H1 (cell line): Measurements from ENCODE around the gene ANKRD6. TPM values are rescaled to one million over a fixed set of nuclear protein-coding genes. Genes with fewer than 3 reads are reported as not detected.

Experiments
- CTCF ChIA-PET: fragments of 300-600 bp; sonication (Branson Sonifier 250); formaldehyde crosslinking; loops from one replicate; lab custom pipeline; 2021; ENCODE audit not compliant: partially characterized antibody; lab: Charles Lee
- POLR2A ChIA-PET: fragments of 300-600 bp; sonication (Branson Sonifier 250); formaldehyde crosslinking; loops from one replicate; lab custom pipeline; 2021; ENCODE audit warnings: inconsistent platforms; ENCODE audit not compliant: partially characterized antibody; lab: Charles Lee
- DNase-seq, 2 experiments: peaks; one replicate each; pipeline versions ENCODE4 v3.0.0 to v3.0.0-alpha.2; 2010 to 2022; ENCODE audit warnings: low spot score in 2 of 2, low read depth in 1 of 2, mixed read lengths in 1 of 2
- FAIRE-seq: peaks from 2 replicates; lab custom pipeline; 2011; peaks lifted over from hg19 to GRCh38; lab: Jason Lieb, UNC
- H2AFZ ChIP-seq: 2 replicates; pipeline ENCODE4 v1.8.1; 2012; ENCODE audit warnings: low read length, inconsistent platforms
- H2AK5ac ChIP-seq: 2 replicates; pipeline ENCODE4 v1.6.1; 2013; ENCODE audit warnings: low read depth, low read length
- H2BK120ac ChIP-seq: replicated peaks from 2 replicates; pipeline ENCODE3; 2013; ENCODE audit warnings: low read depth, low read length, inconsistent platforms
- H2BK12ac ChIP-seq: 2 replicates; pipeline ENCODE4 v1.6.1; 2013; ENCODE audit warnings: low read depth, low read length
- H2BK15ac ChIP-seq: 2 replicates; pipeline ENCODE4 v1.6.1; 2013; ENCODE audit warnings: low read length
- H2BK20ac ChIP-seq: 2 replicates; pipeline ENCODE4 v1.6.1; 2013; ENCODE audit warnings: low read length
- H2BK5ac ChIP-seq: 2 replicates; pipeline ENCODE4 v1.6.1; 2013; ENCODE audit warnings: low read depth, low read length
- H3K14ac ChIP-seq: 2 replicates; pipeline ENCODE4 v1.6.1; 2013; ENCODE audit warnings: inconsistent platforms; ENCODE audit not compliant: insufficient read length
- H3K18ac ChIP-seq: 2 replicates; pipeline ENCODE4 v1.6.1; 2013; ENCODE audit warnings: low read length; ENCODE audit errors: extremely low read depth
- H3K23ac ChIP-seq: 2 replicates; pipeline ENCODE4 v1.6.1; 2013; ENCODE audit warnings: inconsistent platforms; ENCODE audit not compliant: insufficient read length
- H3K23me2 ChIP-seq: 2 replicates; pipeline ENCODE4 v1.6.1; 2013; ENCODE audit warnings: low read depth, low read length
- H3K27ac ChIP-seq: 2 replicates; pipeline ENCODE4 v1.6.1; 2011; ENCODE audit warnings: low read depth, low read length, inconsistent platforms
- H3K27me3 ChIP-seq, 4 experiments: replicated peaks in 1 of 4; 1 replicate in 1 of 4; 2 replicates in 3 of 4; pipeline versions ENCODE4 v1.6.1 to v1.8.1; 2011 to 2013; ENCODE audit warnings: low read length in 3 of 4, mild to moderate bottlenecking in 3 of 4, inconsistent platforms in 2 of 4, mixed read lengths in 2 of 4, moderate library complexity in 1 of 4; ENCODE audit not compliant: control insufficient read depth in 3 of 4, insufficient read depth in 3 of 4; ENCODE audit errors: extremely low read depth in 1 of 4
- H3K36me3 ChIP-seq, 4 experiments: 2 replicates each; pipeline versions ENCODE4 v1.6.1 to v1.8.1; 2011 to 2013; ENCODE audit warnings: mild to moderate bottlenecking in 4 of 4, low read length in 3 of 4, moderate library complexity in 2 of 4, control low read depth in 1 of 4, inconsistent platforms in 1 of 4; ENCODE audit not compliant: insufficient read depth in 4 of 4, control insufficient read depth in 2 of 4
- H3K4ac ChIP-seq: replicated peaks from 2 replicates; pipeline ENCODE3; 2013; ENCODE audit warnings: low read length, low read depth, mixed read lengths, inconsistent platforms; ENCODE audit not compliant: insufficient read length
- H3K4me1 ChIP-seq, 4 experiments: replicated peaks in 1 of 4; 1 replicate in 1 of 4; 2 replicates in 3 of 4; pipeline versions ENCODE4 v1.6.1 to v1.8.1; 2011 to 2013; ENCODE audit warnings: low read length in 3 of 4, inconsistent platforms in 2 of 4, mixed read lengths in 1 of 4; ENCODE audit not compliant: insufficient read depth in 4 of 4, control insufficient read depth in 3 of 4
- H3K4me2 ChIP-seq, 2 experiments: 2 replicates each; pipeline versions ENCODE4 v1.6.1 to v1.8.1; 2011 to 2013; ENCODE audit warnings: low read depth in 2 of 2, low read length in 2 of 2, control low read depth in 1 of 2, inconsistent platforms in 1 of 2, mild to moderate bottlenecking in 1 of 2; ENCODE audit not compliant: insufficient read depth in 1 of 2
- H3K4me3 ChIP-seq, 4 experiments: fragments of 200-600, 300-600 bp in 1 of 4; sonication (generic), shearing (Covaris generic), sonication (Bioruptor Twin) in 1 of 4; 2 replicates each; pipeline versions ENCODE4 v1.5.1 to v1.8.1; 2011 to 2016; ENCODE audit warnings: low read length in 4 of 4, low read depth in 3 of 4, control low read depth in 2 of 4, inconsistent platforms in 2 of 4, mild to moderate bottlenecking in 2 of 4, mixed read lengths in 1 of 4, moderate library complexity in 1 of 4; ENCODE audit not compliant: insufficient read depth in 2 of 4; ENCODE audit errors: extremely low read depth in 1 of 4
- H3K56ac ChIP-seq: replicated peaks from 2 replicates; pipeline ENCODE3; 2013; ENCODE audit warnings: low read depth, mild to moderate bottlenecking, mixed read lengths, low read length, inconsistent platforms; ENCODE audit not compliant: insufficient read length
- H3K79me1 ChIP-seq: 2 replicates; pipeline ENCODE4 v1.6.1; 2013; ENCODE audit warnings: low read depth, low read length, control low read depth
- H3K79me2 ChIP-seq, 2 experiments: 2 replicates each; pipeline versions ENCODE4 v1.6.1 to v1.8.1; 2012 to 2013; ENCODE audit warnings: low read length in 2 of 2, mild to moderate bottlenecking in 2 of 2, inconsistent platforms in 1 of 2; ENCODE audit not compliant: insufficient read depth in 2 of 2, control insufficient read depth in 1 of 2
- H3K9ac ChIP-seq, 4 experiments: replicated peaks in 1 of 4; 1 replicate in 1 of 4; 2 replicates in 3 of 4; pipeline versions ENCODE4 v1.6.1 to v1.8.1; 2011 to 2013; ENCODE audit warnings: low read depth in 3 of 4, low read length in 3 of 4, control low read depth in 2 of 4, mild to moderate bottlenecking in 2 of 4, moderate library complexity in 2 of 4, inconsistent platforms in 1 of 4; ENCODE audit errors: extremely low read depth in 1 of 4
- H3K9me3 ChIP-seq, 2 experiments: 2 replicates each; pipeline versions ENCODE4 v1.6.1 to v1.8.1; 2012 to 2013; ENCODE audit warnings: mild to moderate bottlenecking in 2 of 2, moderate library complexity in 2 of 2, control low read depth in 1 of 2, inconsistent platforms in 1 of 2, low read depth in 1 of 2, low read length in 1 of 2, mixed read lengths in 1 of 2; ENCODE audit not compliant: insufficient read depth in 2 of 2
- H4K20me1 ChIP-seq, 2 experiments: replicated peaks in 1 of 2; 2 replicates each; pipeline versions ENCODE3 to v1.8.1; 2011 to 2013; ENCODE audit warnings: inconsistent platforms in 2 of 2, low read length in 2 of 2, mild to moderate bottlenecking in 1 of 2; ENCODE audit not compliant: insufficient read depth in 2 of 2, control insufficient read depth in 1 of 2
- H4K5ac ChIP-seq: 2 replicates; pipeline ENCODE4 v1.6.1; 2013; ENCODE audit warnings: low read length, low read depth, mixed read lengths, inconsistent platforms; ENCODE audit not compliant: insufficient read length
- H4K8ac ChIP-seq: 2 replicates; pipeline ENCODE4 v1.8.0; 2013; ENCODE audit warnings: mild to moderate bottlenecking, moderate library complexity, low read length, inconsistent platforms; ENCODE audit not compliant: insufficient read depth; ENCODE audit errors: extremely low read depth
- H4K91ac ChIP-seq: replicated peaks from 2 replicates; pipeline ENCODE3; 2013; ENCODE audit warnings: low read length, mixed read lengths, inconsistent platforms; ENCODE audit not compliant: insufficient read length
- BCL11A ChIP-seq, 2 experiments: IDR thresholded peaks; one replicate each; pipeline ENCODE4 v1.6.1; 2011; ENCODE audit warnings: low read depth in 2 of 2, low read length in 2 of 2, mild to moderate bottlenecking in 2 of 2
- GTF2F1 ChIP-seq: IDR thresholded peaks from 2 replicates; pipeline ENCODE4 v1.6.1; 2012; ENCODE audit warnings: low read depth, low read length, improper control_type of control experiment, borderline replicate concordance
- NANOG ChIP-seq: IDR thresholded peaks from 2 replicates; pipeline ENCODE4 v1.6.1; 2011; ENCODE audit warnings: low read length, low read depth, mild to moderate bottlenecking, inconsistent platforms; ENCODE audit not compliant: insufficient read depth, poor library complexity, severe bottlenecking
- NRF1 ChIP-seq: IDR thresholded peaks from 2 replicates; pipeline ENCODE4 v1.6.1; 2011; ENCODE audit warnings: mild to moderate bottlenecking, low read depth, low read length, improper control_type of control experiment
- RNF2 ChIP-seq: fragments of 200-900, 300-1000 bp; sonication (generic); IDR thresholded peaks from 2 replicates; pipeline ENCODE4 v1.7.1; 2016; ENCODE audit warnings: borderline replicate concordance, low read depth, mild to moderate bottlenecking, antibody characterized with exemption, low read length; ENCODE audit not compliant: poor library complexity, severe bottlenecking; ENCODE audit errors: missing control alignments
- SIN3A ChIP-seq, 2 experiments: IDR thresholded peaks in 1 of 2; conservative IDR thresholded peaks in 1 of 2; 2 replicates each; pipeline ENCODE4 v1.6.1; 2011 to 2012; ENCODE audit warnings: low read length in 2 of 2, improper control_type of control experiment in 1 of 2, low read depth in 1 of 2, mild to moderate bottlenecking in 1 of 2
- SIX5 ChIP-seq: IDR thresholded peaks from 2 replicates; pipeline ENCODE4 v1.6.1; 2011; ENCODE audit warnings: mild to moderate bottlenecking, low read depth, low read length
- SRF ChIP-seq: IDR thresholded peaks from 2 replicates; pipeline ENCODE4 v1.6.1; 2011; ENCODE audit warnings: mild to moderate bottlenecking, low read depth, low read length, moderate library complexity
- SUZ12 ChIP-seq: fragments of 200-600 bp; sonication (generic); IDR thresholded peaks from 2 replicates; pipeline ENCODE4 v1.6.1; 2012; ENCODE audit warnings: mild to moderate bottlenecking, inconsistent platforms, low read length, moderate library complexity, mixed read lengths
- TBP ChIP-seq: IDR thresholded peaks from 2 replicates; pipeline ENCODE4 v1.6.1; 2011; ENCODE audit warnings: low read depth, low read length, improper control_type of control experiment
- TEAD4 ChIP-seq: IDR thresholded peaks from 2 replicates; pipeline ENCODE4 v1.6.1; 2012; ENCODE audit warnings: low read depth, low read length, inconsistent platforms, mixed read lengths
- WGBS, 2 experiments: shearing (Covaris generic) in 1 of 2; methylation state at CpG; one replicate each; pipeline versions ENCODE4 v1.1.6 to v1.1.7; 2013 to 2015; ENCODE audit warnings: low lambda C conversion rate in 2 of 2, mixed read lengths in 2 of 2, inconsistent platforms in 1 of 2, low coverage in 1 of 2, missing lambda C conversion rate in 1 of 2; ENCODE audit not compliant: insufficient replicate concordance in 2 of 2, insufficient coverage in 1 of 2, insufficient read length in 1 of 2; ENCODE audit errors: extremely low coverage in 1 of 2, missing lambda C conversion rate in 1 of 2; 5-methylcytosine and 5-hydroxymethylcytosine counted together
- polyA plus RNA-seq, 7 experiments: library from polyadenylated mRNA; depleted of rRNA in 3 of 7; stranded (reverse) in 5 of 7; unstranded in 2 of 7; fragments of >200 nt in 5 of 7; fragments of 200-250 nt in 2 of 7; gene quantifications; 1 replicate in 5 of 7; 2 replicates in 1 of 7; 4 replicates in 1 of 7; pipeline versions ENCODE4 v1.2.1 to v1.2.3, GENCODE V29; 2011 to 2013; ENCODE audit warnings: missing spikeins in 2 of 7, mixed read lengths in 2 of 7
- total RNA-seq: library from RNA; stranded (reverse); fragmentation: NEBNext Ultra II Directional; extraction: Animal tissue kit (Norgen Biotek cat#: 25700); gene quantifications from 2 replicates; pipeline ENCODE4 v1.2.1, GENCODE V29; 2021
- TF ChIP-seq, protein P1 (sequence below): IDR thresholded peaks from 2 replicates; pipeline ENCODE4 v1.6.1; 2012; ENCODE audit warnings: low read length, inconsistent platforms

ANKRD6 gene
- total and polyA plus RNA-seq, 2 of the 8 experiments (the other 6 are each of a cell fraction or from before 2014, with no cell fraction given), result 5.9 to 12.8 TPM

DNA sequence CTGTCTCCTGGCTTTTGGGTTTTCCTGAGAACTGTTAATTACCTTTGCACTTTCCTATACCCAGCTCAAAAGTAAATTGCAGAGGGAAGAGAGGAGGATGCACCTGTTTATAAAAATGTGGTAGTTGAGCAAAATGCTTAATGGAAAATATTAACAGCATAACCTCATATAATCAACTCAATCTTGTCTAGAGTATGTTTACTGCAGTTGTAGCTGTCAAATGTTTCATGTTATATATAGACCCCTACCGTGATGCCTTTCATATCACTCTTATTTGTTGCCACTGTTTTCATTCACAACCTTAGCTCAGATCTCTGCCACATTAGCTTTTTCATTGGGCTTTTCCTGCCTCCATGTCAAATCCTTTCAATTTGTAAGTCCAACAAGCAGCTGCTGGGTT, 36.0 kb downstream of the ANKRD6 start:
- Histone ChIP-seq H3K14ac (no peak overlapping the region), H3K36me3 (no peaks in the 10 kb centered on the region), H3K79me1 (no peaks in the 10 kb centered on the region; the same call in 1 of the 2 replicates), H3K79me2 (no peaks in the 10 kb centered on the region), H2BK5ac (no peak overlapping the region), H3K9ac (no peak overlapping the region), H3K56ac (no peak overlapping the region), H3K23ac (no peak overlapping the region), H4K8ac (no peak overlapping the region), H2BK12ac (no peak overlapping the region), H3K9me3 (no peaks in the 10 kb centered on the region), H3K18ac (no peak overlapping the region), H2BK15ac (no peak overlapping the region), H4K5ac (no peak overlapping the region), H2BK20ac (no peak overlapping the region), H2AFZ (no peak overlapping the region), H4K20me1 (no peaks in the 10 kb centered on the region), H2BK120ac (no peak overlapping the region), H2AK5ac (no peak overlapping the region), H3K27ac (no peak overlapping the region), H3K4me1 (no peaks in the 10 kb centered on the region), H3K27me3 (no peaks in the 10 kb centered on the region), H3K23me2 (no peaks in the 10 kb centered on the region; the same call in 1 of the 2 replicates), H3K4me2 (no peak overlapping the region), H4K91ac (no peak overlapping the region), H3K4ac (no peak overlapping the region), H3K4me3 (no peak overlapping the region)
- WGBS, 2 experiments, result 90% methylated on average over 1 of the region's 1 CpG; no CpG with 5 or more reads in 1 of the 2 experiments
- no peak for DNase-seq
- ChIA-PET POLR2A (no interaction called here), CTCF (interaction anchor here (0.7 to 2.7 kb wide), 17 partner anchors 10 to 227 kb away, joined by 3 to 8 read pairs (median 5); no protein-coding TSS in a partner anchor)
- no peak for FAIRE-seq
- TF ChIP-seq SUZ12, result no peak
- TF ChIP-seq NANOG, result no peak
- TF ChIP-seq SIX5, result no peak
- TF ChIP-seq SRF, result no peak
- TF ChIP-seq SIN3A (conservative IDR thresholded peaks at IDR 0.05 in 1 of 2, IDR thresholded peaks at IDR 0.05 in 1 of 2; ENCODE audit: low read depth in 1 of 2, low read length in 2 of 2), result no peak
- TF ChIP-seq BCL11A (IDR thresholded peaks at IDR 0.05; ENCODE audit: low read depth in 2 of 2, low read length in 2 of 2), result no peak
- TF ChIP-seq GTF2F1, result no peak
- TF ChIP-seq TEAD4, result no peak
- no peak for TF ChIP-seq TBP
- no peak for TF ChIP-seq NRF1
- TF ChIP-seq, protein P1, sequence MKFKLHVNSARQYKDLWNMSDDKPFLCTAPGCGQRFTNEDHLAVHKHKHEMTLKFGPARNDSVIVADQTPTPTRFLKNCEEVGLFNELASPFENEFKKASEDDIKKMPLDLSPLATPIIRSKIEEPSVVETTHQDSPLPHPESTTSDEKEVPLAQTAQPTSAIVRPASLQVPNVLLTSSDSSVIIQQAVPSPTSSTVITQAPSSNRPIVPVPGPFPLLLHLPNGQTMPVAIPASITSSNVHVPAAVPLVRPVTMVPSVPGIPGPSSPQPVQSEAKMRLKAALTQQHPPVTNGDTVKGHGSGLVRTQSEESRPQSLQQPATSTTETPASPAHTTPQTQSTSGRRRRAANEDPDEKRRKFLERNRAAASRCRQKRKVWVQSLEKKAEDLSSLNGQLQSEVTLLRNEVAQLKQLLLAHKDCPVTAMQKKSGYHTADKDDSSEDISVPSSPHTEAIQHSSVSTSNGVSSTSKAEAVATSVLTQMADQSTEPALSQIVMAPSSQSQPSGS, result no peak
- no peak for TF ChIP-seq RNF2
